PFSK-1 (cell line): ENCODE measurements around the gene MRPS2.

Experiments used
- FOXP2 ChIP-seq: optimal IDR thresholded peaks from 2 replicates; pipeline ENCODE3; 2011; ENCODE audit warnings: borderline replicate concordance, control low read depth, inconsistent platforms; ENCODE audit not compliant: insufficient read depth; ENCODE audit errors: extremely low read length, extremely low read depth
- POLR2AphosphoS5 ChIP-seq: IDR thresholded peaks from 2 replicates; pipeline ENCODE4 v1.6.1; 2012; ENCODE audit warnings: low read depth, mild to moderate bottlenecking, control low read depth, low read length, moderate library complexity
- TAF1 ChIP-seq: IDR thresholded peaks from 2 replicates; pipeline ENCODE4 v1.6.1; 2012; ENCODE audit warnings: low read length, control low read depth, borderline replicate concordance; ENCODE audit not compliant: insufficient read depth
- TF ChIP-seq, protein P1 (sequence below), 2 experiments: IDR thresholded peaks; 2 replicates each; pipeline versions ENCODE4 v1.6.1 to v1.8.0; 2011 to 2012; ENCODE audit warnings: low read depth in 2 of 2, low read length in 2 of 2, control low read depth in 1 of 2, inconsistent platforms in 1 of 2, mild to moderate bottlenecking in 1 of 2, moderate library complexity in 1 of 2; ENCODE audit not compliant: insufficient read depth in 1 of 2

DNA sequence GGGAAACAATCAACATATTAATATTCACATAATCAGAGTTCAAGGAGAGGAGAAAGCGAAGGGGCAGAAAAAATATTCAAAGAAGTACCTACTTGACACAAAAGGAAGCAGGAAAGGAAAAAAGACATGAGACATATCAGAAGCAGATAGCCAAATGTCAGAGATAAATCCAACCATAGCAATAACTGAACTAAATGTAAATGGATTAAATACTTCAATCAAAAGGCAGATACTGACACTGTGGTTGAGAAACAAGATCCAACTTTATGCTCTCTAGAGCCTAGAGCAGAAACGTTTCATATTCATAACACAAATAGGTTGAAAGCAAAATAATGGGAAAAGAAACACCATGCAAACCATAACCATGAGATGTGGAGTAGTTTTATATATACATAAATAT lies 9.0 kb downstream of the MRPS2 start:
- TF ChIP-seq POLR2AphosphoS5 (no peak), TAF1 (no peak), FOXP2 (no peak)
- TF ChIP-seq, protein P1, sequence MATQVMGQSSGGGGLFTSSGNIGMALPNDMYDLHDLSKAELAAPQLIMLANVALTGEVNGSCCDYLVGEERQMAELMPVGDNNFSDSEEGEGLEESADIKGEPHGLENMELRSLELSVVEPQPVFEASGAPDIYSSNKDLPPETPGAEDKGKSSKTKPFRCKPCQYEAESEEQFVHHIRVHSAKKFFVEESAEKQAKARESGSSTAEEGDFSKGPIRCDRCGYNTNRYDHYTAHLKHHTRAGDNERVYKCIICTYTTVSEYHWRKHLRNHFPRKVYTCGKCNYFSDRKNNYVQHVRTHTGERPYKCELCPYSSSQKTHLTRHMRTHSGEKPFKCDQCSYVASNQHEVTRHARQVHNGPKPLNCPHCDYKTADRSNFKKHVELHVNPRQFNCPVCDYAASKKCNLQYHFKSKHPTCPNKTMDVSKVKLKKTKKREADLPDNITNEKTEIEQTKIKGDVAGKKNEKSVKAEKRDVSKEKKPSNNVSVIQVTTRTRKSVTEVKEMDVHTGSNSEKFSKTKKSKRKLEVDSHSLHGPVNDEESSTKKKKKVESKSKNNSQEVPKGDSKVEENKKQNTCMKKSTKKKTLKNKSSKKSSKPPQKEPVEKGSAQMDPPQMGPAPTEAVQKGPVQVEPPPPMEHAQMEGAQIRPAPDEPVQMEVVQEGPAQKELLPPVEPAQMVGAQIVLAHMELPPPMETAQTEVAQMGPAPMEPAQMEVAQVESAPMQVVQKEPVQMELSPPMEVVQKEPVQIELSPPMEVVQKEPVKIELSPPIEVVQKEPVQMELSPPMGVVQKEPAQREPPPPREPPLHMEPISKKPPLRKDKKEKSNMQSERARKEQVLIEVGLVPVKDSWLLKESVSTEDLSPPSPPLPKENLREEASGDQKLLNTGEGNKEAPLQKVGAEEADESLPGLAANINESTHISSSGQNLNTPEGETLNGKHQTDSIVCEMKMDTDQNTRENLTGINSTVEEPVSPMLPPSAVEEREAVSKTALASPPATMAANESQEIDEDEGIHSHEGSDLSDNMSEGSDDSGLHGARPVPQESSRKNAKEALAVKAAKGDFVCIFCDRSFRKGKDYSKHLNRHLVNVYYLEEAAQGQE (IDR thresholded peaks at IDR 0.05; ENCODE audit: insufficient read depth in 1 of 2, low read depth in 2 of 2, low read length in 2 of 2), result no peak
